Activated T-helper 1 cell treated with anti-CD3 and anti-CD28 coated beads, Interleukin-2, amount 50 U/mL, for 16 hours (primary cell): ENCODE measurements around the gene ANKRD39.
"Not testable (repeated sequence)": the region's sequence is repeated elsewhere in the genome, so short reads cannot be mapped to it uniquely, and the experiment has no call there.

Experiments
- DNase-seq, 2 donors: peaks; one replicate each; pipeline ENCODE4 v3.0.0-alpha.2; 2020; ENCODE audit warnings: low read depth in 1 of 2, low spot score in 1 of 2

ANKRD39 gene, protein sequence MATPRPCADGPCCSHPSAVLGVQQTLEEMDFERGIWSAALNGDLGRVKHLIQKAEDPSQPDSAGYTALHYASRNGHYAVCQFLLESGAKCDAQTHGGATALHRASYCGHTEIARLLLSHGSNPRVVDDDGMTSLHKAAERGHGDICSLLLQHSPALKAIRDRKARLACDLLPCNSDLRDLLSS

DNA sequence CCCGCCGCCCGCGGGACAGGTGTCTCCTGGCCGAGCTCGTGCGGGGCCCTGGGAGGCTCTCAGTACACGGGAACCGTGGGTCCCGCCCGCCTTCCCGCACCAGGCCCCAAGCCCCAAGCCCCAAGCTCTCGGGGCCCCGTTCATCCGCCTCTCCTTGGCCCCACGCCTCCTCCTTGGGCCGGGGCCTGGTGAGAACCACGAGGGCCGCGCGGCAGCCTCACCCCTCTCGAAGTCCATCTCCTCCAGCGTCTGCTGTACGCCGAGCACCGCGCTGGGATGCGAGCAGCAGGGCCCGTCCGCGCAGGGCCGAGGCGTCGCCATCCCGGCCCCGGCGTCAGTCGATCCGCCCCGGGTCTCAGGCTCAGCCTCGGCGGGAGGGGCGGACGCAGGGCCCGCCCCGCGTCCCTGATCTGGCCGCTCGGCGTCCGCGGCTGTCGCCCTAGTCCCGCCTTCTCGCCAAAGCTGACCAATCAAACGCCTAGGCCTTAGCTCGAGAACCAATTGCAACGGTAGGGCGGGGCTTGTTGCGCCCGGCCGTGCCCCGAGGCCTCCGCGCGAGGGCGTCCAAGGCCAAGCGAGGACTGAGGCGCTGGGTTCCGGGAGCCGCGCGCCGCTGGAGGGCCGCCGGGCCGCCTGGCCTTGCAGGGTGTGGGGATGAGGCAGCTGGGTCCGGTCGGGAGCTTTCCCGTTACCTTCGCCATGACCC, at the start of gene ANKRD39:
ANKRD39 (minus strand) TSS at position 350 of the 706 bp plus-strand sequence; CDS start at position 321, 29 bp downstream.
- peak; percentile 91 to 96 for DNase-seq

DNA sequence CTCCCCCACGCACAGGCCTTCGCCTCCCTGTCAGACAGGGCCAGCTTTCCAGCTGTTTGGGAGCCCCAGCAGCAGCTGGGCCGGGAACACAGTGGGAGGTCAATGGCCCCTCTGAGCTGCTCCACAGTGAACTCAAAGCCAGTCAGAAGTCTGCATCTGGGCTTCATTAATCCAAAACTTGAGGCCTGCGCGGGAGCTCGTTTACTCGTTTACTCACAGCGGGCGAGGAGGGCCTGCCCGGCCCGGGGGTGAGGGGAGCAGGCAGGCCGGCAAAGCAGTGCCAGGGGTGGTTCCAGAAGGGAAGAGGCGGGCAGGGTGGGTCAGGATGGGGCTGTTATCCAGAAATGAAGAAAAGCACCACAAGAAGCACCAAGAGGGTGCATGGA, 48.9 kb upstream of the ANKRD39 start:
- no peak for DNase-seq

DNA sequence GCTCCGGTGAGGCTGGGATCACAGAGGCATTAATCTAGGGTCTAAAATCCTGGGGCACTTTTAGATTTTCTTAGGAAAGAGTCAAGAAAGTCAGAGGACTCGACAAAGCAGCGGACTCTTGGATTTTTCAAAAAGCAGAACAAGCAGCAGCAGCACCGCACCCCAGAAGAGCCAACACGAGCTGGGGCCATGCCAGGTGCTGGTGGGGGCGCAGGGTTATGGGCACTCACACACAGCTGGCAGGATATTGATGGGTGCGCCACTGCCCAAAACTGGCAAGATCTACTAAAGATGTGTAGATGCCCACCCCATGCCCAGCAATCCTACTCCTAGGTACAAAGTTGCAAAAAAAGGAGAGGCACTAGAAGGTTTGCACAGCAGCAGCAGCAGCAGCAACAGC, 46.0 kb upstream of the ANKRD39 start:
- DNase-seq, result no peak

DNA sequence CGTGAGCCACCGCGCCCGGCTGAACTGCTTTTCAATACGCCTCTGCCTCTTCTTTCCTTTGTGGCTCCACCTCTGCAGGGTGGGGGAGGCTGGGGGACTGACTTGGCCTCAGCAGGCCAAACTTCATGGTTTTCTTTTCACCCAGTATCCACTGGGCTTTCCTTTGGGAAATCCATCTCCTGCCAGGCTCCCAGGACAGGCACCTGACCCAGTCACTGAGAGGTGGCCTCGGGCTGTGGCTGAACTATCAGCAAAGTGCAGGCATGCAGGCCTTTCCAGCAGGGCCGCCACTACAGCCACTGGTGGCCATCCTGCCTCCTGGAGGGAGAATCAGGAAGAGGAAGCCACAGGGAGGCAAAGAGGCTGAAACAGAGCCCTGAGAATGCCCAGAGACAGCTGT, 45.5 kb upstream of the ANKRD39 start:
- DNase-seq, result no peak

DNA sequence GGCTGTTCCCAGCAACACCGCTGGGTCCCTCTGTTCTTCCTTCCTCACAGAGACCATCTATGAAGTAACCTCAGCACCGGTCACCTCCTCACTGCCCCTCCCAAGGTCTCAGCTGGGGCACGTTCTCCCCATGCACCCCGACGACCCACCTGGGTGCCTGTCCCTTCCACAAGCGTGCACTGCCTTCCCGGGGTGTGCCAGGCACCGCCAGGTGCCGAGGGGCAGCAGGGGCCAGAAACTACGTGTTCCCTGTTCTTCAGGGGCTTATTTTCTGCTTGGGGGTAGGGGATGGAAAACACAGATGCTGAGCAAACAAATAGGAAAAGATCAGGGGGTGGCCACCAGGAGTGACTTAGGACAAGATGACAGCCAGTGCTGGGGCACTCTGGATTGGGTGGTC, 42.4 kb upstream of the ANKRD39 start:
- DNase-seq, result no peak

DNA sequence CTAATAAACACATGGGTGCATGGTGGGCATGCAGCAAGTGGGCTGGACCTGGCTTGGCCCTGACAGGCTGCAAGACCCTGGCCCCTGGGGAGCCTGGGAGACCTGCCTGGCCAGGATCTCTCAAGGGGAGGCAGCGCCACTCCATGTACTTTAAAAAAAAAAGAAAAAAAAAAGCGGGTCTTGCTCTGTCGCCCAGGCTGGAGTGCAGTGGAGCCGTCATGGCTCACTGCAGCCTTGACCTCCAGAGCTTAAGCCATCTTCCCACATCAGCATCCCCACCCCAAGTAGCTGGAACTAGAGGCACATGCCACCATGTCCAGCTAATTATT, 41.6 kb upstream of the ANKRD39 start:
- DNase-seq, result no peak

DNA sequence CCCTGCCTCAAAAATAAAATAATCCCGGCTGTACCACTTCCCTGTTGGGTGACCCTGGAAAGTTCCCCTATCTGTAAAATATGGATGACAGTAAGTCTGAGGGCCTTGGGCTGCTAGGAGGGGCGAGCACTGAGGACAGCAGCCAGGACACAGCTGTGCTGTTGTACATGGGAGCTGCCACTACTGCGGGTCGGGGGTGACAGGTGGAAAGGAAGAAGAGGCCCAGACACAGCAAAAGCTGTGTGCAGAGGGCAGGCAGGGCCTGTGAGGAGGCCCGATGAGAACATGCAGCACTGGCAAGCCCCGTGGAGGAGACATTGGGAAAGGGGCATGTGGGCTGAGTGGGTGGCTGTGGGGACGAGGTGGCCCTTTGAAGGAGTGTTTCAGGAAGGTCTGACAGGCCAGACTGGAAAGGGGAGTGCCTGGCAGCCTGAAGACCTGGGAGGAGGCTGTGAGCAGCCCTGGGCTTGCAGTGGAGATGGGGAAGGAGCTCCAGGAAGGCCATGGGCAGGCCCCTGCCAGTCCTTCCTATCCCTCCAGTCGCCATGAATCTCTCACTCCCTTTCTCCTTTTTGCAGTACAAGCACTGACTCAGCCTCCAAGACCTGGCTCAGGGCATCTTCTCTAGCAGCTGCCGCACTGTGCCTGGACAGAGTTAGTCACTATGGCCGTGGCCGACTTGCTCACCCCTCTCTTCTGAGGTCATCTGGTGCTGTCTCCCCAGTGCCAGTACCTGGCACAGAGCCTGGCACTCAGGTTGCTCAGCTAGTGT, 41.0 kb upstream of the ANKRD39 start:
- DNase-seq, result no peak

DNA sequence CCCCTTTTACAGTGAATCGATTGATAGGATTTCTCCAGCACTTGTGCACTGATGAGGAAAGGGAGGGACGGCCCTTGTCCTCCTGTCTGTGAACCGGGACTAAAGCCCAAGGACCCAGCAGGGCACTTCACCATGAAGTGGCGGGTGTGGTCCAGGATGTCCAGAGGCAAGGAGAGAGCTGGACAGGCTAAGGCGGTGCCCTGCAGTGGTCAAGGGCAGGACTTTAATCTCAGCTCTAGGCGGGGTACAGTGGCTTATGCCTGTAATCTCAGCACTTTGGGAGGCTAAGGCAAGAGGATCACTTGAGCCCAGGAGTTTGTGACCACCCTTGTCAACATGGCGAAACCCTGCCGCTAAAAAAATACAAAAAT, 40.3 kb upstream of the ANKRD39 start:
- no peak for DNase-seq

DNA sequence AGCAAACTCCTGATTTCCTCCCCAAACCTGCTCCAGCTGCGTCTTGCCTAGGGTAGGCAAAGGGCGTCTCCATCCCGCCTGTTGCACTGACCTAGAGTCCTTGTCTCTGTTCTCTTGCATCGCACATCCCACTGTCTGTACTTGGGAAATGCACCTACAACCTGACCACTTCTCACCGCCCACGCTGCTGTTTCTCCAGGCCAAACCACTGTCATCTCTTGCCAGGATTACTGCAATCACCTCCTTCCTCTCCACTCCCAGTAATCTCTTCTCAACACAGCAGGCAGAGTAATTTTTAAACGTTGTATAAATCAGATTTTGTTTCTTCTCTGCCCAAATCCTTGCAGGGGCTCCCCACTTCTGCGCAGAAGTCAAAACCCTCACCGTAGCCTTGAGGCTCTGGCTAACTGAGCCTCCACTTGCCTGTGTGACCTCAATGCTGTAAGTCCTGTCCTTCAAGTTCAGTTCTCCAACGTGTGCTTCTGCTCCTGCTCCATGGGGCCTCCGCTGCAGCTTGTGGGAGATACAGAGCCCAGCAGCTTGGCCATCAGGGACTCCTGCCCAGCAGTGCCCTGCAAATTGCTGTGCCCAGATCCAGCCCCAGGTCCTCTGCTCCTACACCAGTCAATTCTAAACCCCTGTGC, 39.8 kb upstream of the ANKRD39 start:
- no peak for DNase-seq

DNA sequence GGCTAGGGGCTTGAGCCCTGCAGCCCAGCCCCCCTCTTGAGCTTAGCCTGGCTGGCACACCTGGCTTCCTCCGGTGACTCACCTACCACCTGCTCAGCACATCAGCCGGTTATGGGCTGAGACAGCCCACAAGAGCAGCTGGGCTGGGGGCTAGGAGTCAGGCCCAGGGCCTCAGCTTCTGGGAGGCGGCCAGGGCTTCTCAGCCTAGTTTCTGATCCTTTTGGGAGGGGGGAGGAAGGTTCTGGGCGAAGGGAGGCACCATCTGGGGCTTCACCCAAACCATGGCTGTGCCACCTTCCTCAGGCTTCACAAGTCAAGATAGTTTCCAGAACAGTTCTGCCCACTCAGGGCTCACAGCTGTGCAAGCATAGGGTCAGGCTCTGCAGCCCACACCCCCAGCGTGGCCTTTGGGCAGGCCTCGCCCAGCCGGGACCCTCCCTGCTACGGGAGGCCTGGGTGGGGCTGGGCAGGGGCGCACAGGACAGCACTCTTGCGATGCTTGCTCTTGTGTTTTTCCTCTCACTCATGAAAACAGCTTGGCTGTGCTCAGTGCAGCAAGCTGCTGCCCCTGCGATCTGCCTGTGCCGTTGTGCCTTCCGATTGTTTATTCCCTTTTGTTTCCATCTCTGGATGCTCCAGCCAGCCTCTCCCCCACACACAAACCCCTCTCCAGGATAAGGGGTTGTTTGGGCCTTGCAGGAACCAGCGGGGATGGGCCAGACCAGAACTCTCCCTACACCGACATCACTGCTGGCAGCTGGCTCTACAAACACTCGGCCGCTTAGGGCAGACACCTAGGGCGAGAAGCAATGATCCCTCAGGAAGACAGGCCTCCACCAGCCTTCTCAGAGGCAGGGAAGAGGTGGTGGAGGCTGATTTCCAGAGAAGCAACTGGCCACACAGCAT, 38.2 kb upstream of the ANKRD39 start:
- no peak for DNase-seq

DNA sequence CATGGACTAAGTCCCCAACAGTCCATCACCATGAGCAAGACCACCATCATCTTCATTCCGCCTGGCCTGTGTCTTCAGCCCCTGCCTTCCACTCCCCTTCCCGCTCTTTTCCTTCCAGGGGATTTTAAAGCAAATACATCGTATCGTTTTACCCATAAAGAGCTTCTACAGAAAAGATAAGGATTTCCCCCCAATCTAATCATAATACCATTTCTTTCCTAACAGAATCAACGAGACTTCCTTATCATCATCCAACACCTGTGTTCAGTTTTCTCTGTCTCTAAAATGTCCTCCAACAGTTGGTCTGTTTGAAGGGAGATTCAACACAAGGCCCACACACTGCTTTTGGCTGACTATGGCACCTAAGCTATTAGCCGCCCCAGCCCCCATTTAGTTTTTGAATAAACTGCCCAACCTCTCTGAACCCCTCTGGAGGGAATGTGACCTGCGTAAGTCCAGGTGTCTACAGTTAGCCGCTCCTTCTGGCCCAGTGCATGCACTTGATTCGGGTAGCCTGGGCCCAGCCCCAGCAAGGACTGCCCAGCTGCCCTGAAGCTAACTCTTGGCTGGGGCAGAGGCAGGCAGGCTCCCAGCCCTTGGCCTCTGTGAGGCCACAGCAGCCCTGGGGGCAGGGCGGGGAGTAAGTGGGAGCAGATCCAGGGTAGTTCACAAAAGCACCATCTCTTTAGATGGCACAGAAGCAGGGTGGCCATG, 37.4 kb upstream of the ANKRD39 start:
- DNase-seq, result no peak

DNA sequence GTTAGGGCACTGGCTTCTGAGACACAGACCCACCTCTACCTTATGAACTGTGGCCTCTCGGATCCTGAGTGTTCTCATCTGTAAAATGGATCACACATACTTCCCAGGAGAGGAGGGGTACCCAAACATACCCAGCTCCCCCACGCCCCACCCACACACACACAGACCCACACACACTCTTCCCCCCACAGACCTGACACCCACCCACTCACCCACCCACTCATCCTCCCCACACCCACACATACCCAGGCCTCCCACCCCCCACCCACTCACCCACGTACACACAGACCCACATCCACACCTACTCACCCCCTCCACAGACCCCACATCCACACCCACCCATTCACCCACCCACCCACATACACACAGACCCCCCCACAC, 36.3 kb upstream of the ANKRD39 start:
- DNase-seq, result no peak

DNA sequence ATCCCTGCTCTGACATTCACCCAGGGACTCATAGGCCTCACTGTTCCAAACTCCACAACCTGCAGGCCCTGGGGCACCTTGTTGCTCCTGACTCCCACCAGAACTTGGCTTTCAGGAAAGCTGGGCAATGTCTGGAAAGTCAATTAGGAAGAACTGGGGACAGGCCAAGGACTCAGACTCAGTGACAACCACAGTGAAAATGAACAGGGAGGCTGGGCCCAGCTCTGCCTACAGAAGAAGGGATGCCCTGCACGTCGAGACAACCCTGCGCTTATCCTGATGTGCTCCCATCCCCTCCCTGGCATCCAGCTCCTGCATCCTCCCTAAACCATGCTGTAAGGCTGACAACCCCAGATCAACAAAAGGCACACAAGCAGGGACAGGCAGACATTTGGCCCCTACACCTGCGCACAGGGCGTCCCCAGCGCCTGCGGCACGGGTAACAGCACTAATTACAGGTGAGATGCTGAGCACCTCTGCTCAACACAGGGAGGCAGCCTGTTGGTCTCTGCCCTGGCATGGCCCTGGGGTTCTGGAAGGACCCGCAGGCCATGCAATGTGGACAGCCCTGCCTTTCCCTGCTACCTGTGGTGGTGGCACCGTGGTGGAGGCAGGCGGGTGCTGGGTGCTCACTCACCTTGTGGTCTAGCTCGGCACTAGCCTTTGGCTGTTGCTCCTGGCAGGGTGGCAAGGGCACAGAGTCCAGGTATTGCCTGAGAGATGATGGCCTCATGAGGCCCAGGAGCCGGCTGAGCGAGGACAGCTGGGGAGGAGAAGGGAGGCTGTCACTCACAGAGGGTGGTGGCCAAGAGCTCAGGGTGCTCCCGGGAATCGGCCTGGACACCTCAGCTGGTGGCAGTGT, 35.7 kb upstream of the ANKRD39 start:
- DNase-seq, result no peak

DNA sequence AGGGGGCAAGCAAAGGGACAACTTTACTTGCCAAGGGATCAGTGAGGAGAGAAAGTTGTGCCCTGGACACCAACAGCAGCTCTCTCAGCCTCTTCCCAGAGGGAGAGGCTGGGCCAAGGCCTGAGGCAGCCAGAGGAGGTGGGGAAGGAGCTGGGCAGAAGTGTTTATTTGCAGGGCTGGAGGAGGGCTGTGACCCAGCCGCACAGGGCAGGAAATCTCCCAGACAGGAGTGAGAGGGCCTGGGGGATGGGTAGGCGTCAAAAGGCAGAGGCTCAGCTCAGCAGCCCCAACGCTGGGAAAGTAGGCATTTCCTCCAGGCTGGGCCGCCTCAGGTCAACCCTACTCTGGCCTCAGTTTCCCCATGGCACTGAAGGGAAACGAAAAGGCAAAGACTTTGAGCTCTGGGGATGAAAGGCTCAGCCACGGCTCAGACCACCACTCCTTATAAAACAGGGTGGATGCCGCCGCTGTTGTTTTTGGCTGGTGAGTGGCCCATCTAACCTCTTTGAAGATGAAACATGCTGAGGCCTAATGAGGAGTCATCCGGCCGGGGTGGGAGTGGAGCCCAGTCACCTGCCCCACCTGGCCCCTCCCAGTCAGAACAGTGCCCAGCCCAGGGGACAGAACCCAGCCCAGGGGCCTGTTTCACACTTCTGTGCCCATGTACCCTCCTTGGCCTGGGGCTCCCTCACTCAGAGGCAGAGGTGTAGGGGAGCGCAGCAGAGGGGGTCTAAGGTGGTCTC, 33.9 kb upstream of the ANKRD39 start:
- DNase-seq, result peak in 1 of 2 donors; percentile 34

DNA sequence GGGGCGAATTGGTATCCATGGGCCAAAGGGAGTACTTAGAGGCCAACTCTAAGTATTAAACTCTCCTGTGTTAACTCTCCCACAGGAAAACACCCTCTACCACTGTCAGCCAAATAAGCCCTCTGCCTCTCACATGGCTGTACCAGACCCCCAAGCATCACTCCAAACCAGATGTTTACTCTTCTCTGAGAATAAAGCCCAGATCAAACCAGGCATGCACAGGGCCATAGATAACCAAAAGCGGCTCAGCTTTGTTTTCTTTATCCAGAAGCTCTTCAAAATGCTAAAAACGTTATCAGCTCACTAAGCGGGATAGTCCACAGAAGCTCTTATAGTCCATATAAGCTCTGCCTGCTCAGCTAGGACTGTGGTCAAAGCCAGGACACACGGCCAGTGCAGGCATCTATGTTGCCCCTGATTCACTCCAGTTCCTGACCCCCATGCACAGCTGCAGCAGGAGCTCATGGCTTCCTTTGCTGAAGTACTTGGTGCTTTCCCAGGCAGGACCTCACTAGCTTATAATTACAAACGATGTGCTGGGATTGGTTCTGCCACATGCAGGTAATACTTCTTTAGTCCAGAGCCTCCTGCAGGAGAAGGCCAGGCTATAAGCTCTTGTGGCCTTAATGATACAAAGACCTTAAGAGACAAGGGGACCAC, 33.0 kb upstream of the ANKRD39 start:
- DNase-seq, result no peak

DNA sequence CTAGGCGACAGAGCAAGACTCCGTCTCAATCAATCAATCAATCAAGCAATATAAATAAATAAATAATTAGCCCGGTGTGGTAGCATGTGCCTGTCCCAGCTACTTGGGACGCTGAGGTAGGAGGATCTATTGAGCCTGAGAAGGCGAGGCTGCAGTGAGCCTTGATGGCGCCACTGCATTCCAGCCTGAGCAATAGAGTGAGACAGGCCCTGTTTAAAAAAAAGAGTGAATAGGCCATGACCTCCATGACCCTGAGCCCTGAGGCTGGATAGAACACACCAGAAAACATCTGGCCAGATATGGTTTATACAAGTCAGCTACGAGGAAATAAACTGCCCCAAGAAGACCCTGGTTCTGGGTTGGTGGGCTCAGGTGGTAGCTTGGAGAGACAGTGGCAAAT, 32.4 kb upstream of the ANKRD39 start:
- DNase-seq, result no peak

DNA sequence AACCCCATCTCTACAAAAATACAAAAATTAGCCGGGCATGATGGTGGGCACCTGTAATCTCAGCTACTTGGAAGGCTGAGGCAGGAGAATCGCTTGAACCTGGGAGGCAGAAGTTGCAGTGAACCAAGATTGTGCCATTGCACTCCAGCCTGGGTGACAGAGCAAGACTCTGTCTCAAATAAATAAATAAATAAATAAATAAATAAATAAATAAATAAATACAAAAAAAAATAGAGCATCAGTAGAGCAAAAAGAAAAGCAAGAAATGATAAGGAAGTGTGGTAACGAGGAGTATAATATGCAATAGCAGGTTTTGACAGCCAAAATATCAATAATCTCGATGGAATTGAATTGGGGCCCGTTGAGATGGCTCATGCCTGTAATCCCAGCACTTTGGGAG, 31.7 kb upstream of the ANKRD39 start:
- not testable (repeated sequence) for DNase-seq
